Mesothelial cell of epicardium (in vitro differentiated cells): ENCODE measurements around the gene ACTG2. TPM values are rescaled to one million over a fixed set of nuclear protein-coding genes. Genes with fewer than 3 reads are reported as not detected.
"Not testable (repeated sequence)": the region's sequence is repeated elsewhere in the genome, so short reads cannot be mapped to it uniquely, and the experiment has no call there.

ENCODE experiments used
- DNase-seq, 2 experiments: peaks; one replicate each; pipeline ENCODE4 v3.0.0; 2021; ENCODE audit warnings: low spot score in 2 of 2; ENCODE audit not compliant: unreplicated experiment in 2 of 2
- H3K27ac Mint-ChIP-seq: 2 replicates; pipeline ENCODE4 v1.8.0; 2021; ENCODE audit warnings: mixed read lengths
- H3K27me3 Mint-ChIP-seq: 2 replicates; pipeline ENCODE4 v1.8.0; 2021; ENCODE audit warnings: low read depth, mixed read lengths
- H3K36me3 Mint-ChIP-seq: 2 replicates; pipeline ENCODE4 v1.8.0; 2021; ENCODE audit warnings: mixed read lengths
- H3K4me1 Mint-ChIP-seq: 2 replicates; pipeline ENCODE4 v1.8.0; 2021; ENCODE audit warnings: mixed read lengths
- H3K4me3 Mint-ChIP-seq: 2 replicates; pipeline ENCODE4 v1.8.0; 2021; ENCODE audit warnings: mild to moderate bottlenecking, moderate library complexity, mixed read lengths
- H3K9me3 Mint-ChIP-seq: 2 replicates; pipeline ENCODE4 v1.8.0; 2021; ENCODE audit warnings: mixed read lengths
- total RNA-seq: library from RNA; stranded (reverse); gene quantifications from 3 replicates; pipeline ENCODE4 v1.2.1, GENCODE V29; 2021
- TF ChIP-seq, protein P1 (sequence below): fragments of 200-600 bp; sonication (generic); IDR thresholded peaks from one replicate; pipeline ENCODE4 v1.5.0; 2021; ENCODE audit warnings: antibody characterized with exemption; ENCODE audit not compliant: unreplicated experiment

ACTG2 gene
- total RNA-seq, 1 donor from 2014 or later: 9.3 TPM

DNA sequence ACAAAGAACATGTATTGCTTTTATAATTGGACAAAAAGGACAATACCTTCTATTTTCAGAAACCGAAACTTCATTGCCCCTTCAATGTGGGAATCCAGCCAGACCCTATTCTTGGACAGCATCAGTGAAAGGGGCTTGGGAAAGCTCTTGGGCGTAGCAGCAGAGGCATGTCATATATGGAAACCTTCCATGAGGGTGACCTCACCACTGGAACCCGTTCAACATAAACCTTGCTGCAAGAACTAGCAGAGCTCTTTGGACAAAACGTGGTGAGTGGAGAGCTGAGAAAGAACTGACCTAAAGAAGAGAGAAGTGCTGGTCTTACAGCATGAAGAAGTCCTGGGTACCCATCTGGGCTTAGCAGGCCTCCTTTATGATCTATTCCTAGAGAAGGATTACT is 22.7 kb upstream of the ACTG2 start:
- no peak for DNase-seq
- no peak overlapping the region for H3K27ac Mint-ChIP-seq
- peaks cover 16% of the 10 kb centered on the region for H3K36me3 Mint-ChIP-seq

DNA sequence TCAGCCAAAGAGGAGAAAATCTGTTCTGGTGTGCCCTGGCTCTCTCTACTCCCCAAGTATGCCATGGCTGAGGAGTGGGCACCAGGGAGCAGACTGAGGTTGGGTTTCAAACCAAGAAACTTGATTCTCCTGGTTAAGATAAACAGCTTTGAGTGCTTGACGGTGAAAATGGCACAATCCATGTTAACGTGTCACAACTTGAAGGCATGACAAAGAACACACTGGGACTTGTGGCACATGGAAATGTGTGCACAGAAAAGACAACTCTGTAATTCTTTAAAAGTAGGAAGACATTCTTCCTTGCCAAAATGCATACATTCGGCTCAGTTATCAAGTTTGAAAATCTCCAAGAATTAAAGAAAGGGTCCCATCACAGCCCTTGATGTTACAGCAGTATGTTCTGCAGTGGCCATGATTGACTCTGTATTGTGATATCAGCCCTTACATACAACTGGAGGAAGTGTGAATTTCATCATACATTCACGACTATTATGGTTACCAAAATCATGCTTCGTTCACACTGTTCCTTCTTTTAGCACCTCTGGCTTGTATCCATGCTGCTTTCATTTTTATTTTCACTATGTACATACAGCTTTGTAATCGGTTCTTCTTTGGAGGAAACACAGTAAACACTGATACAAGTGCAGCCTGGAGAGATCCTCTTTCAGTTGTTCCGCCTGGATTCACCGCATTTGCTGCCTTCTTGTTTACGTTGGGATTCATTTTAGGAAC is 15.6 kb upstream of the ACTG2 start:
- DNase-seq: no peak
- Mint-ChIP-seq H3K27me3 (peaks cover 8% of the 10 kb centered on the region), H3K4me1 (peaks cover 4% of the 10 kb centered on the region), H3K27ac (no peak overlapping the region), H3K4me3 (no peak overlapping the region), H3K36me3 (peaks cover 3% of the 10 kb centered on the region), H3K9me3 (no peaks in the 10 kb centered on the region)
- TF ChIP-seq, protein P1, sequence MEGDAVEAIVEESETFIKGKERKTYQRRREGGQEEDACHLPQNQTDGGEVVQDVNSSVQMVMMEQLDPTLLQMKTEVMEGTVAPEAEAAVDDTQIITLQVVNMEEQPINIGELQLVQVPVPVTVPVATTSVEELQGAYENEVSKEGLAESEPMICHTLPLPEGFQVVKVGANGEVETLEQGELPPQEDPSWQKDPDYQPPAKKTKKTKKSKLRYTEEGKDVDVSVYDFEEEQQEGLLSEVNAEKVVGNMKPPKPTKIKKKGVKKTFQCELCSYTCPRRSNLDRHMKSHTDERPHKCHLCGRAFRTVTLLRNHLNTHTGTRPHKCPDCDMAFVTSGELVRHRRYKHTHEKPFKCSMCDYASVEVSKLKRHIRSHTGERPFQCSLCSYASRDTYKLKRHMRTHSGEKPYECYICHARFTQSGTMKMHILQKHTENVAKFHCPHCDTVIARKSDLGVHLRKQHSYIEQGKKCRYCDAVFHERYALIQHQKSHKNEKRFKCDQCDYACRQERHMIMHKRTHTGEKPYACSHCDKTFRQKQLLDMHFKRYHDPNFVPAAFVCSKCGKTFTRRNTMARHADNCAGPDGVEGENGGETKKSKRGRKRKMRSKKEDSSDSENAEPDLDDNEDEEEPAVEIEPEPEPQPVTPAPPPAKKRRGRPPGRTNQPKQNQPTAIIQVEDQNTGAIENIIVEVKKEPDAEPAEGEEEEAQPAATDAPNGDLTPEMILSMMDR: no peak

More for the DNA sequence above, 22.7 kb upstream of the ACTG2 start:
- no peak overlapping the region for H3K4me3 Mint-ChIP-seq
- H3K27me3 Mint-ChIP-seq: no peaks in the 10 kb centered on the region
- no peaks in the 10 kb centered on the region for H3K4me1 Mint-ChIP-seq
- TF ChIP-seq, protein P1: no peak
- H3K9me3 Mint-ChIP-seq: no peaks in the 10 kb centered on the region

DNA sequence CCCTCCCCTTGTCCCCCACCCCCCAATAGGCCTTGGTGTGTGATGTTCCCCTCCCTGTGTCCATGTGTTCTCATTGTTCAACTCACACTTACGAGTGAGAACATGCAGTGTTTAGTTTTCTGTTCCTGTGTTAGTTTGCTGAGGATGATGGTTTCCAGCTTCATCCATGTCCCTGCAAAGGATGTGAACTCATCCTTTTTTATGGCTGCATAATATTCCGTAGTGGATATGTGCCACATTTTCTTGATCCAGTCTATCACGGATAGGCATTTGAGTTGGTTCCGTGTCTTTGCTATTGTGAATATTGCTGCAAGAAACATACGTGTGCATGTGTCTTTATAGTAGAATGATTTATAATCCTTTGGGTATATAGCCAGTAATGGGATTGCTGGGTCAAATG is 14.8 kb upstream of the ACTG2 start:
- not testable (repeated sequence) for H3K27me3 Mint-ChIP-seq, H3K36me3 Mint-ChIP-seq, H3K4me3 Mint-ChIP-seq, H3K9me3 Mint-ChIP-seq, DNase-seq, H3K4me1 Mint-ChIP-seq, H3K27ac Mint-ChIP-seq

DNA sequence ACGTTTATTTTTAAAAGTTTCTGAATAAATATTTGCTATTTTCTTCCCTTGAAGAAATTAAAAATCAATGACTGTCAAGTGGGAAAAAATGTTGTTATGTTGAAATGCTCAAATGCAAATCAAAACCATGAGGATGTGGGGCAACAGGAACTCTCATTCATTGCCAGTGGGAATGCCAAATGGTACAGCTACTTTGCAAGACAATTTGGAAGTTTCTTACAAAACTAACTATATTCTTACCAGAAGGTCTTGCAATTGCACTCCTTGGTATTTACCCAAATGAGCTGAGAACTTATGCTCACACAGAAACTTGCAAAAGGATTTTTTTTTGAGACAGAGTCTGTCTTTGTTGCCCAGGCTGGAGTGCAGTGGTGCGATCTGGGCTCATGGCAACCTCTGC is 7.4 kb upstream of the ACTG2 start:
- no peaks in the 10 kb centered on the region for H3K9me3 Mint-ChIP-seq
- H3K4me3 Mint-ChIP-seq: no peak overlapping the region
- peaks cover 7% of the 10 kb centered on the region for H3K27me3 Mint-ChIP-seq
- H3K36me3 Mint-ChIP-seq: no peaks in the 10 kb centered on the region
- TF ChIP-seq, protein P1: no peak
- DNase-seq: no peak
- H3K27ac Mint-ChIP-seq: no peak overlapping the region
- H3K4me1 Mint-ChIP-seq: peaks cover 4% of the 10 kb centered on the region

DNA sequence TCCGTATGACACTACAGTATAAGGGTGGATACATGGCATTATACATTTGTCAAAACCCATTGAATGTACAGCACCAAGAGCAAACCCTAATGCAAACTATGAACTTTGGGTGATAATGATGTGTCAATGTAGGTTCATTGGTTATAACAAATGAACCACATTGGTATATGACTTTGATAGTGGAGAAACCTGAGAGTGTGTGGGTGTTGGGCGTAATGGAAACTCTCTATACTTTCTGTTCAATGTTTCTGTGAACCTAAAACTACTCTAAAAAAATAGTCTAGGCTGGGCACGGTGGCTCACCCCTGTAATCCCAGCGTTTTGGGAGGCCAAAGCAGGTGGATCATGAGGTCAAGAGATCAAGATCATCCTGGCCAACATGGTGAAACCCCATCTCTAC is 6.5 kb upstream of the ACTG2 start:
- peaks cover 4% of the 10 kb centered on the region for H3K4me1 Mint-ChIP-seq
- no peak overlapping the region for H3K4me3 Mint-ChIP-seq
- no peaks in the 10 kb centered on the region for H3K9me3 Mint-ChIP-seq
- DNase-seq: no peak
- H3K27me3 Mint-ChIP-seq: peaks cover 3% of the 10 kb centered on the region
- no peaks in the 10 kb centered on the region for H3K36me3 Mint-ChIP-seq
- TF ChIP-seq, protein P1: no peak
- no peak overlapping the region for H3K27ac Mint-ChIP-seq

DNA sequence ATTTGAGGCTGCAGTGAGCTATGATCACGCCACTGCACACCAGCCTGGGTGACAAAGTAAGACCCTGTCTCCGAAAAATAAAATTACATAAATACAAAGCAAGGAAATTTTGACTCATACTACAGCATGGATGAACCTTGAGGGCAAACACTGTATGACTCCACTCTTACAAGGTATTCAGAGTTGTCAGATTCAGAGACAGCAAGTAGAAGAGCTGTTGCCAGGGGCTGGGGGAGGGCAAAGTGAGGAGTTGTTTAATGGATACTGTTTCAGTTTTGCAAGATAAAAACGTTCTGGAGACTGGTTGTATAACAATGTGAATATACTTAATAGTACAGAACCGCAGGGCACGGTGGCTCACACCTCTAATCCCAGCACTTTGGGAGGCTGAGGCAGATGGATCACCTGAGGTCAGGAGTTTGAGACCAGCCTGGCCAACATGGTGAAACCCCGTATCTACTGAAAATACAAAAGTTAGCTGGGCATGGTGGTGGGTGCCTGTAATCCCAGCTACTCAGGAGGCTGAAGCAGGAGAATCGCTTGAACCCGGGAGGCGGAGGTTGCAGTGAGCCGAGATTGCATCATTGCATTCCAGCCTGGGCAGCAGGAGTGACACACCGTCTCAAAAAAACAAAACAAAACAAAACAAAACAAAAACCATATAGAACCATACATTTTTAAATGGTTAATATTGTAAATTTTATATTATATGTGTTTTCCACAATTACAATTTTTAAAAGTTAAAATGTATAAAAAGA is 5.0 kb upstream of the ACTG2 start:
- H3K36me3 Mint-ChIP-seq, DNase-seq, H3K4me1 Mint-ChIP-seq, H3K27me3 Mint-ChIP-seq, H3K9me3 Mint-ChIP-seq, H3K4me3 Mint-ChIP-seq, H3K27ac Mint-ChIP-seq: not testable (repeated sequence)
